Amniotic epithelial cell (primary cell): ENCODE measurements around the gene SLC25A34.

ENCODE experiments used
- DNase-seq: peaks from one replicate; pipeline ENCODE4 v3.0.0-alpha.2; 2010; ENCODE audit warnings: low read depth

The SLC25A34 gene

DNA sequence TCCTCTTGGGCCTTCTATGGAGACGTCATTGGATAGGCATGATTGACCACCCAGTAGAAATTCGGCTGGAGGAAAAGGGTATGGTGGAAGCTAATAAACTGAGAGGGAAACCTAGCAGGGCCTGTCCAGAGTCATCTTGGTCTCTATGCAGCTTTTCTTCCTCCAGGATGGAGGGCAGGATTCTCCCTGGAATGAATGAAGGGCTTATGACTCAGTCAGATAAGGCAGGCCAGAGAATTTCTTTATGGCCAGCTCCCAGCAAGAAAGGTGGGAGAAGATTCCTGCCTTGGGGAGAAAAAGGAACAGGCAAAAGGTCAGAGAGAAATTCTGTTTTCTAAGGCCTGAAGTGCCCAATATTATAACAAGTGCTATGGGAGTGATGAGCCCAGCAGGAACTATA lies 39.6 kb downstream of the SLC25A34 start:
- DNase-seq, result peak; percentile 78

DNA sequence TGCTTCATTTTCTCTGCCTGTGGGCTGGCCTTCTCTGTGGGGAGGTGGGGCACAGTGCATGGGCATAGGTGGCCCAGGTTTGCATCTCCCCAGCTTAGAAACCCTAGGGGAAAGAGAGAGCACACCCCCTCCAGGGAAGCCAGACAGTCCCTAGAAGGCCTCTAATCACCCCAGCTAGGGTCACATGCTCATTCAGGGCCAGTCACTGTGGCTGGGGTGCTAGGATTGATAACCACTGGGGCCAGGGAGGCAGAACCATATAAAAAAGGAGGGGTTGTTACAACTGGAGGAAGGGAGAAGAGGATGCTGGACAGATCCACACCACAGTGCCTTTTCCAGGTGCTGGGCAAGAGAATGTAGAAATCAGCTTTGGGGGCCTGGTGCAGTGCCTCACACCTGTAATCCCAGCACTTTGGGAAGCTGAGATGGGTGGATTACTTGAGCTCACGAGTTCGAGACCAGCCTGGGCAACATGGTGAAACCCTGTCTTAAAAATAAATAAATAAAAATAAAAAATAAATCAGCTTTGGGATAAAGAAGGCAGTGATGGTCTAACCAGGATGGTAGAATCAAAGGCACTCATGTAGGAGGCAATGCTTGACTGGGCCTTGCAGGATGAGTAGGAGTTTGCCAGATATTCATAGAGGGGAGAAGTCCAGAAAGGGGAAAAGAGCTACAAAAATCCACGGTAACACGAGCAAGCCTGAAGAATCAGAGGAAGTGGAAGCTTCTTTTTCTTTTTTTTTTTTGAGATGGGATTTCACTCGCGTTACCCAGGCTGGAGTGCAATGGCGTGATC lies 42.0 kb downstream of the SLC25A34 start:
- DNase-seq, result no peak

- no peak for DNase-seq
These were observed 49.6 kb downstream of the SLC25A34 start for GRCh38 chr1:15785683-15786082.

GRCh38 chr1:15786581-15786980 lies 50.5 kb downstream of the SLC25A34 start:
- no peak for DNase-seq

GRCh38 chr1:15788624-15789301 lies 52.7 kb downstream of the SLC25A34 start:
- DNase-seq, result peak; percentile 90
